Tibial nerve (tissue), 4 donors: ENCODE measurements around the gene PDE4A. TPM values are rescaled to one million over a fixed set of nuclear protein-coding genes. Genes with fewer than 3 reads are reported as not detected.
A peak's percentile ranks its signal among the peaks of the same experiment; 100 is the strongest.

Source experiments
- DNase-seq, 2 donors: peaks; one replicate each; pipeline ENCODE4 v3.0.0-alpha.2; 2019; ENCODE audit warnings: low spot score in 2 of 2
- H3K27ac ChIP-seq, 4 donors: fragments of 200-600 bp; sonication (generic) in 3 of 4; one replicate each; pipeline ENCODE4 v1.5.1; 2017 to 2019; ENCODE audit warnings: mild to moderate bottlenecking in 1 of 4
- H3K27me3 ChIP-seq, 2 donors: fragments of 200-600 bp; sonication (generic) in 1 of 2; one replicate each; pipeline versions ENCODE4 v1.5.1 to v1.6.0; 2017 to 2019
- H3K36me3 ChIP-seq, 3 donors: fragments of 200-600 bp; sonication (generic); one replicate each; pipeline ENCODE4 v1.5.1; 2018 to 2019
- H3K4me1 ChIP-seq, 4 donors: fragments of 200-600 bp; sonication (generic) in 3 of 4; one replicate each; pipeline ENCODE4 v1.5.1; 2017 to 2019
- H3K4me3 ChIP-seq, 4 donors: fragments of 200-600 bp; sonication (generic) in 3 of 4; one replicate each; pipeline ENCODE4 v1.5.1; 2017 to 2019; ENCODE audit warnings: mild to moderate bottlenecking in 1 of 4, moderate library complexity in 1 of 4
- H3K9me3 ChIP-seq, 4 donors: fragments of 200-600 bp; sonication (generic) in 3 of 4; one replicate each; pipeline ENCODE4 v1.5.1; 2017 to 2019
- EP300 ChIP-seq, 2 donors: sonication (generic); formaldehyde crosslinking; IDR thresholded peaks; one replicate each; pipeline ENCODE4 v1.6.1; 2017; ENCODE audit warnings: antibody characterized with exemption in 2 of 2, mild to moderate bottlenecking in 1 of 2
- POLR2A ChIP-seq, 2 donors: fragments of 450-650 bp; IDR thresholded peaks; one replicate each; pipeline ENCODE4 v1.6.1; 2017; ENCODE audit warnings: antibody characterized with exemption in 2 of 2, mild to moderate bottlenecking in 2 of 2, moderate library complexity in 2 of 2
- WGBS, 2 donors: methylation state at CpG; one replicate each; pipeline ENCODE4 v1.1.5; 2018; 5-methylcytosine and 5-hydroxymethylcytosine counted together
- total RNA-seq, 4 donors: library from RNA; depleted of rRNA; stranded (reverse); fragments of >200 nt; gene quantifications; one replicate each; pipeline ENCODE4 v1.1.0, GENCODE V29; 2016
- TF ChIP-seq, protein P1 (sequence below), 5 experiments: fragments of 200-600 bp in 3 of 5; fragments of 450-650 bp in 2 of 5; sonication (generic) in 3 of 5; IDR thresholded peaks; one replicate each; pipeline ENCODE4 v1.5.1; 2016 to 2019; ENCODE audit warnings: antibody characterized with exemption in 5 of 5, mild to moderate bottlenecking in 3 of 5, moderate library complexity in 2 of 5

PDE4A gene
- total RNA-seq, 4 donors from 2014 or later = 8.7 to 12.7 (median 10.0) TPM

DNA sequence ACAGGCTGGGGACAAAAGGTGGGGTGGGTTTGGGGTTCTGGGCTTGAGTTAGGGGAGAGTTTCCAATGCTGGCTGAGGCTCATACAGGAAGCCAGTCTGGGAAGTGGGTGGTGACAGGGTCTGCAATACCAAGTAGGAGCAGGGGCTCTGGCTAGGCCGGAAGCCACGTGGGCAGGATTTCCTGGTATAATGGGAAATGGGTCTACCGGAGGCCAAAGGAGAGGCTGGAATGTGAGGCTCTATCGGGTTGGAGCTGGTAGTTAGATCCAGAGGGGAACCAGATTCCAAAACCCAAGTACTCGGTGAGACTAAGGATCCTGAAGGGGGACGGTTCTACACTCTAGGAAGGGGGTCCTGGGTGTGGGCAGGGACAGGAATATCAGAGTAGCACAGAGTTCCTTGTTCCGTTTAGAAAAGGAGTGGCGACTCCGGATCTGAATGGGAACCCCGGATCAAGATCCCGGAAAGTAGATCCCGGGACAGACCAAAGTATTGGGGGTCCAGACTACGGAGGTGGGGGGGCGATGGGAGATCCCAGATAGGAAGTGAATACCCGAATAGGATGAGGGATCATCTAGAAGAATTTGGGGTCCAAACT, 17.8 kb upstream of the PDE4A start:
- DNase-seq = no peak
- Histone ChIP-seq H3K27ac (peak overlapping the region in 2 of 4 donors; percentile 74 to 87), H3K9me3 (no peaks in the 10 kb centered on the region), H3K4me3 (peak overlapping the region; percentile 62 to 85 (median 74)), H3K36me3 (peaks cover 0 to 5% (median 0%) of the 10 kb centered on the region in 3 donors), H3K27me3 (peaks cover 0 to 29% of the 10 kb centered on the region in 2 donors), H3K4me1 (peaks cover 0 to 48% (median 29%) of the 10 kb centered on the region in 4 donors)
- TF ChIP-seq POLR2A (IDR thresholded peaks at IDR 0.05) (no peak), EP300 (IDR thresholded peaks at IDR 0.05) (no peak)
- TF ChIP-seq, protein P1, sequence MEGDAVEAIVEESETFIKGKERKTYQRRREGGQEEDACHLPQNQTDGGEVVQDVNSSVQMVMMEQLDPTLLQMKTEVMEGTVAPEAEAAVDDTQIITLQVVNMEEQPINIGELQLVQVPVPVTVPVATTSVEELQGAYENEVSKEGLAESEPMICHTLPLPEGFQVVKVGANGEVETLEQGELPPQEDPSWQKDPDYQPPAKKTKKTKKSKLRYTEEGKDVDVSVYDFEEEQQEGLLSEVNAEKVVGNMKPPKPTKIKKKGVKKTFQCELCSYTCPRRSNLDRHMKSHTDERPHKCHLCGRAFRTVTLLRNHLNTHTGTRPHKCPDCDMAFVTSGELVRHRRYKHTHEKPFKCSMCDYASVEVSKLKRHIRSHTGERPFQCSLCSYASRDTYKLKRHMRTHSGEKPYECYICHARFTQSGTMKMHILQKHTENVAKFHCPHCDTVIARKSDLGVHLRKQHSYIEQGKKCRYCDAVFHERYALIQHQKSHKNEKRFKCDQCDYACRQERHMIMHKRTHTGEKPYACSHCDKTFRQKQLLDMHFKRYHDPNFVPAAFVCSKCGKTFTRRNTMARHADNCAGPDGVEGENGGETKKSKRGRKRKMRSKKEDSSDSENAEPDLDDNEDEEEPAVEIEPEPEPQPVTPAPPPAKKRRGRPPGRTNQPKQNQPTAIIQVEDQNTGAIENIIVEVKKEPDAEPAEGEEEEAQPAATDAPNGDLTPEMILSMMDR (IDR thresholded peaks at IDR 0.05) = no peak
- 1% methylated on average over 15 of the region's 15 CpGs for WGBS, 2 donors

DNA sequence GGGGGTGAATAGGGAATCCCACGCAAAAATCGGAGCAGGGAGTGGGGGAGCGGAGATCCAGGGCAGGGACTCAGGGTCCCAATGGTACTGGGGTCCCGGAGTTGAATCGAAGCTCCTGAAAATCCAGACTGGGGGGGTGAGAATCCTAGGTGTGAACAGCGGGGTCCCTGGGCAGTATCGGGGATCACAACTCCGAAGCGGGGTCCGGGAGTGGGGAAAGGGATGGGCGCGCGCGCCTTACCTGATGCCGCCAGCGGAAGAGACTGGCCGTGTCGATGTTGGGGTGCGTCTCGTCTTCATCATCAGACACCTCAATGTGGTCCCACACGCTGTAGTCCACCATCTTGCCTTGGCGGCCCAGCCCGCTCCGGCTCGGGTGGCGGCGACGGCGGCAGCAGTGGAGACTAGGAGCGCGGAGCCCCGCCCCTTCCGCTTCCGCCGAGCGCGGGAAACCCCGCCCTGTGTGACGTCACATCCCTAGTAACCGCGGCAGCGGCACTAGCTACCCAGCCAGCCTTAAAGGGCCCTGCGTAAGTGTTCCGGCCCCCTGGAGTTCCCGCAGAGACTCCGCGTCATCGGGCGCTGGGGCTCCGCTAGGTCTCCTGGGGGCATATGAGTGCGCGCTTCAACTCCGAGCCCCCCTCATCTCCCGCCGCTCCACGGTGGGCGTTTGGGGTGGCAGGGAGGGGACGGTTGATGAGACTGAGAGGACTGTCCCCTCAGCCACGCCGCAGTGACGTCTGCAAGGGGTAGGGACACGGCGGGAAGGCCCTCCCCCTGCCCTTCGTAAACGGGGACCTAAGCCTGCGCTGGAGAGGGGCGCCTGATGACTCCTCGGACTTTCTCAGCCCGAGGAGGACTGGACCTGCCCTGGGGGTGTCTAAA, 17.0 kb upstream of the PDE4A start, which contains the start of gene CDC37:
Gene CDC37, minus strand, starts transcription at position 406 of the 885 bp plus-strand sequence. Its CDS starts 63 bp downstream, at position 343.
- H3K9me3 ChIP-seq = no peaks in the 10 kb centered on the region
- H3K36me3 ChIP-seq = peaks cover 0 to 5% (median 0%) of the 10 kb centered on the region in 3 donors
- H3K27me3 ChIP-seq = peaks cover 0 to 35% of the 10 kb centered on the region in 2 donors
- peak; percentile 95 to 96 for DNase-seq
- peaks cover 0 to 48% (median 29%) of the 10 kb centered on the region in 4 donors for H3K4me1 ChIP-seq
- TF ChIP-seq EP300 (IDR thresholded peaks at IDR 0.05) (peak; percentile 88 to 94), POLR2A (IDR thresholded peaks at IDR 0.05) (peak; percentile 12 to 72)
- TF ChIP-seq, protein P1 (IDR thresholded peaks at IDR 0.05) = no peak
- H3K4me3 ChIP-seq = peak within 1 kb of the TSS; percentile 62 to 85 (median 74)
- 0% methylated on average over 44 to 45 of the region's 69 CpGs for WGBS, 2 donors
- peak within 1 kb of the TSS in 3 of 4 donors; percentile 73 to 87 (median 74) for H3K27ac ChIP-seq

DNA sequence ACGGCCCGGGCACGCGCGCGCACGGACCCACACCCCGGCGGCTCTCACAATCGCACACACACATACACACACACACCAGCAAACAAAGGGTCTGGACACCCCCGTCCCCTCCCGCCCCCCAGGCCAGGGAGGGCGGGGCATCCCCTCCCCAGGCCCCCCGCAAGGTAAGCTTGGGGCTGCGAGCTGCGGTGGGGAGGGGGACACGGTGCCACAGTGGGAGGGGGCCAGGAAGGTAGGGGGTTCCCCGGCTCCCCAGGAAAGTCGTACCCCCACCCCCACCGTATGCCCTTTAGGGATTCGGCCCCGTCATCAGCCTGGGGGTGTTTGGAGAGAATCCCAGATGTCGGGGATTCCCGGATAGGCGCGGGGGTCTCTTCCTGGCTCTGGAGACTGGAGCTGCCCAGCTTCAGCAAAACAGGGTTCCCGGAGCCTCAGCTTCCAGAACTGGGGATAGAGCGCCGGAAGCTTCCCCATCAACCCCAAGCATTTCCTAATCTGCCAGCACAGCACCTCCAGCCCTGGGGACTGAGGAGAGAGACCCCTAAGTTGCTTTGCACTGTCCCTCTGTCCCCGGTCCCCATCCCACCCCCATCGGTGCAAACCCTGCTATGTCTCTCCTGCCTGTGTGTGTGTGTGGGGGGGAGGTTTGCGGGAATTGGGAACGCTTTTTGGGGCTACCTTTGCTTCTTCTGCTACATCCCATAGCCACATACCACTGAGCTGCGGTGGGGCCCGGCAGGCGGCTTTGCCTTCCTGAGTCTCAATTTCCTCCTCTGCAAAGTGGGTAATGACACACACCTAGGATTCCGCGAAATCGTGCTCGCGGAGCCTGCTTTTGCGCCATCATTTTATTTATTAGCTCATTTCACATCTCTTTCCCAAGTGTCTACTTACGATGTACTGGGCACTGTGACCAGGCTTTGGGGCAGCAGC, 15.2 kb upstream of the PDE4A start:
- WGBS, 2 donors = 4 to 5% methylated on average over 34 to 43 of the region's 43 CpGs
- Histone ChIP-seq H3K27me3 (peaks cover 0 to 50% of the 10 kb centered on the region in 2 donors), H3K9me3 (no peaks in the 10 kb centered on the region), H3K27ac (no peak overlapping the region), H3K4me1 (peaks cover 0 to 45% (median 29%) of the 10 kb centered on the region in 4 donors), H3K4me3 (peak overlapping the region in 3 of 4 donors; percentile 64 to 85 (median 84)), H3K36me3 (peaks cover 0 to 1% (median 0%) of the 10 kb centered on the region in 3 donors)
- TF ChIP-seq, protein P1 (IDR thresholded peaks at IDR 0.05) = no peak
- TF ChIP-seq EP300 (IDR thresholded peaks at IDR 0.05) (no peak), POLR2A (IDR thresholded peaks at IDR 0.05) (no peak)
- no peak for DNase-seq

DNA sequence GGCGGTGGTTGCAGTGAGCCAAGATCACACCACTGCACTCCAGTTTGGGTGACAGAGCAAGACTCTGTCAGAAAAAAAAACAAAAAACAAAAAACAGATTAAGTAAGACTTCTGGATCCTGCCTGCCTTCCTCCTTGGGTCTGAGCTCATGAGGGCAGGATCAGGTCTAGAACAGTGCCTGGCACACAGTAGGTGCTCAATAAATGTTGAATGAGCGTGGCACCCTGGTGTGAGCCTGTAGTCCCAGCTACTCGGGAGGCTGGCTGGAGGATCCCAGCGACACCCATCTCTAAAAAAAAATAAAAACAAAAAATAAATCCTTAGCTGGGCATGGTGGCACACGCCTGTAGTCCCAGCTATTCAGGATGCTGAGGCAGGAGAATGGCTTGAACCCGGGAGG, 14.1 kb upstream of the PDE4A start:
- H3K27me3 ChIP-seq = peaks cover 0 to 55% of the 10 kb centered on the region in 2 donors

More for the DNA sequence above, 14.1 kb upstream of the PDE4A start:
- Histone ChIP-seq H3K36me3 (no peaks in the 10 kb centered on the region), H3K9me3 (no peaks in the 10 kb centered on the region), H3K27ac (no peak overlapping the region), H3K4me1 (peaks cover 0 to 34% (median 25%) of the 10 kb centered on the region in 4 donors), H3K4me3 (no peak overlapping the region)
- TF ChIP-seq POLR2A (IDR thresholded peaks at IDR 0.05) (no peak), EP300 (IDR thresholded peaks at IDR 0.05) (no peak)
- TF ChIP-seq, protein P1 (IDR thresholded peaks at IDR 0.05) = no peak
- no peak for DNase-seq
- WGBS, 2 donors = 78 to 83% methylated on average over 6 of the region's 6 CpGs
